Body of pancreas (tissue), 4 donors: ENCODE data around the gene GABRA1.

Experiments used
- POLR2A ChIP-seq, 3 donors: fragments of 450-650 bp; IDR thresholded peaks; one replicate each; pipeline ENCODE4 v1.6.1; 2016; ENCODE audit warnings: antibody characterized with exemption in 3 of 3, mild to moderate bottlenecking in 2 of 3
- TF ChIP-seq, protein P1 (sequence below), 7 experiments: fragments of 450-650 bp in 4 of 7; fragments of 200-600 bp in 3 of 7; sonication (generic) in 3 of 7; IDR thresholded peaks; one replicate each; pipeline ENCODE4 v1.5.1; 2016 to 2019; ENCODE audit warnings: antibody characterized with exemption in 7 of 7

DNA sequence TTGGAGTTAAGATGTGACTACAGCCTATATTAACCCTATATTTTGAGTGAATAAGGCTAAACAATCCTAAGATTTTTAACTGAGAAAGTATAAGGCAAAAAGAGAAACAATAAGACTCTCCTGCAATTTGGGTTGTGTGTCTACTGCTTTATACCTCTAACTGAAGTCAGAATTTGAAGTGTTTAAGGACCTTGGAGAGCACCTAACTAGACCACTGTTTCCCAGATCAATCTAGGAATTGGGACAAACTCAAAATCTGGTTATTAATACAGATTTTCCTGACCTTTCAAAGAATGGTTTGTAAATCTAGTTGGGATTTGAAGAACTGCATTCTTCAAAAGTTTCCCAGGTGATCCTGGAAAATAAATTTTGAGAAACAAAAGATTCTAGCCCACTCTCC, 42.1 kb downstream of the GABRA1 start:
- TF ChIP-seq, protein P1, sequence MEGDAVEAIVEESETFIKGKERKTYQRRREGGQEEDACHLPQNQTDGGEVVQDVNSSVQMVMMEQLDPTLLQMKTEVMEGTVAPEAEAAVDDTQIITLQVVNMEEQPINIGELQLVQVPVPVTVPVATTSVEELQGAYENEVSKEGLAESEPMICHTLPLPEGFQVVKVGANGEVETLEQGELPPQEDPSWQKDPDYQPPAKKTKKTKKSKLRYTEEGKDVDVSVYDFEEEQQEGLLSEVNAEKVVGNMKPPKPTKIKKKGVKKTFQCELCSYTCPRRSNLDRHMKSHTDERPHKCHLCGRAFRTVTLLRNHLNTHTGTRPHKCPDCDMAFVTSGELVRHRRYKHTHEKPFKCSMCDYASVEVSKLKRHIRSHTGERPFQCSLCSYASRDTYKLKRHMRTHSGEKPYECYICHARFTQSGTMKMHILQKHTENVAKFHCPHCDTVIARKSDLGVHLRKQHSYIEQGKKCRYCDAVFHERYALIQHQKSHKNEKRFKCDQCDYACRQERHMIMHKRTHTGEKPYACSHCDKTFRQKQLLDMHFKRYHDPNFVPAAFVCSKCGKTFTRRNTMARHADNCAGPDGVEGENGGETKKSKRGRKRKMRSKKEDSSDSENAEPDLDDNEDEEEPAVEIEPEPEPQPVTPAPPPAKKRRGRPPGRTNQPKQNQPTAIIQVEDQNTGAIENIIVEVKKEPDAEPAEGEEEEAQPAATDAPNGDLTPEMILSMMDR (IDR thresholded peaks at IDR 0.05): no peak
- TF ChIP-seq POLR2A (IDR thresholded peaks at IDR 0.05): no peak
